GM18868 (cell line): ENCODE data around the gene PSMD2.
"Not testable (repeated sequence)": the region's sequence is repeated elsewhere in the genome, so short reads cannot be mapped to it uniquely, and the experiment has no call there.

Experiments used
- ATAC-seq: cut with Tn5 transposase; IDR thresholded peaks from one replicate; pipeline ENCODE4 v1.9.1; 2021; ENCODE audit warnings: mild to moderate bottlenecking, moderate library complexity; ENCODE audit not compliant: unreplicated experiment

PSMD2 gene

GRCh38 chr3:184337981-184338380 lies 38.9 kb downstream of the PSMD2 start:
- no peak for ATAC-seq

GRCh38 chr3:184338511-184338945 lies 39.5 kb downstream of the PSMD2 start:
- no peak for ATAC-seq

DNA sequence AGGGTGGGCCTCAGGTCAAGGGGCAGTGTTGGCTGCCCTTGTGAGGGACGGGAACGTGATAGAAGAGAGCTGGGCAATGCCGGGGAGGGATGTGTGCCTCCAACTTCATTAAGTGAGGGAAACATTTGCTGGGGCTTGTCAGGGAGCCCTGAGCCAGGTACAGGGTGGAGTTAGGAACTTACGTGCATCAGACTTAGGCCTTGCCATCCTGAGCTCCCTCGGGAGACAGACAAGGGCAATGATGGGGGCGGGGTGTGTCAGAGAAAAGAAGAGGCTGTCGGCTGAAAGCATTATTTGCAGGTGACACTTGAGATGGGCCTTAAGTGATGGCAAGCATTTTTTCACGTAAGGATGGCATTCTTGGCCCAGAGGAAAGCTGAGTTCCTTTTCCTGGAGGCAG lies 40.0 kb downstream of the PSMD2 start:
- ATAC-seq: no peak

DNA sequence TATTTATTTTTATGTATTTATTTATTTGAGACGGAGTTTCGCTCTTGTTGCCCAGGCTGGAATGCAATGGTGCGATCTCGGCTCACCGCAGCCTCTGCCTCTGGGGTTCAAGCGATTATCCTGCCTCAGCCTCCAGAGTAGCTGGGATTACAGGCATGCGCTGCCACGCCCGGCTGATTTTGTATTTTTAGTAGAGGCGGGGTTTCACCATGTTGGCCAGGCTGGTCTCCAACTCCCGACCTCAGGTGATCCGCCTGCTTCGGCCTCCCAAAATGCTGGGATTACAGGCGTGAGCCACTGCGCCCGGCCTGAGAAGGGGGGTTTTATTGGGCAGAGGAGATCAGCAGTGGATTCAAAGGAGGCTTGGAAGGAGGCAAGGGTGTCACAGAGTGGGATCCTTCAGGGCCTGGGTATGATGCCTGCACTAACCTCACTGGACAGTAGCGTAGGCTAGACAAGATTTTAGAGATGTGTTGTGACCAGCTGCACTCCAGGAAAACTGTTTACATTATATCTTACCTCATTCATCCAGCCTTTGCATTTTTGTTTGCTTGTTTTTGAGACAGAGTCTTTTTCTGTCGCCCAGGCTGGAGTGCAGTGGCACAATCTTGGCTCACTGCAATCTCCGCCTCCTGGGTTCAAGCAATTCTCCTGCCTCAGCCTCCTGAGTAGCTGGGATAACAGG lies 40.6 kb downstream of the PSMD2 start:
- not testable (repeated sequence) for ATAC-seq

GRCh38 chr3:184341925-184342324 lies 42.9 kb downstream of the PSMD2 start:
- ATAC-seq: no peak

GRCh38 chr3:184343200-184343876 lies 44.3 kb downstream of the PSMD2 start:
- no peak for ATAC-seq

GRCh38 chr3:184344579-184345316 lies 45.7 kb downstream of the PSMD2 start:
- no peak for ATAC-seq

GRCh38 chr3:184345317-184346144 lies 46.5 kb downstream of the PSMD2 start:
- ATAC-seq: peak; percentile 68

DNA sequence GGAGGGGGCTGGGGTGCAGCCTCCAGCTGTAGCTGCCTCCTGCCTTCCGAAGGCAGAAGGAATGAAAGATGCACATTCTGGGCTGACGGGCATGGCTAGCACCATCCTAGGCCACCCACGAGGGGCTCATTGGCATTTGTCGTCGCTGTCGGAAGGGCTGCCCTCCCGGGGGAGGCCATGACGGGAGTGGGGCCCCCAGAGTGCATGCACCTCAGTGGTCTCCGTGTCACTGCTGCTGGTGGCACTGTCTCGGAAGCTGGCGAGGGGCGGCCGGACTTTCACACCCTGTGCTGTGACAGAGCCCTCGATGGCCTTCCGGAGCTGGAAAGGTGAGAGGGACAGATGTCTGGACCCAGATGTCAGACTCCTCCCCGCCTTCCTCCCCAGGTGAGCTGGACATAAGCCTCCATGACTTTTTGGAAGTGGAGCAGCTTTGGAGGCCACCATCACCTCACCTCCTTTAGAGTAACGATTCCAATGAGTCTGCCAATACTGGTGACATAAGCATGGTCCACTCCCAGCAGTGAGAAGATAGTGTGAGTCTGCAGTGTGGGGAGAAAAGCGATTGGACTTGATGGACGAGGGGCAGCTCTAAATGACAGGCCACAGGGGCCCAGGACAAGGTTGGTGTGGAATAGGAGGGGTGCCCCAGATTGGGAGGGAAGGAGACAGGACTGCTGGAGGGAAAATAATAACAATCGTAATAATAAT lies 47.6 kb downstream of the PSMD2 start:
- no peak for ATAC-seq

GRCh38 chr3:184347321-184348056 lies 48.4 kb downstream of the PSMD2 start:
- ATAC-seq: no peak

DNA sequence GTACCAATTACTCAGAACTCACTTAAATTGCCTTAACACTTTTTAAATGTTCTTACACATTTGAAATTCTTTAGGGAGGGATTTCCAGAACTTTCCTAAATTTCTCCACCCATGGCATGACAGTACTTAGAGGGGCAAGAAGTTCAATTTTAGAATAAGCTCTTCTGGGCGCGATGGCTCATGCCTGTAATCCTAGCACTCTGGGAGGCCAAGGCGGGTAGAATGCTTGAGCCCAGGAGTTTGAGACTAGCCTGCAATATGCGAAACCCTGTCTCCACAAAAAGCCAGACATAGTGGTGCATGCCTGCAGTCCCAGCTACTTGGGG lies 49.0 kb downstream of the PSMD2 start:
- ATAC-seq: no peak

- no peak for ATAC-seq
Observed at GRCh38 chr3:184349563-184350470, 50.8 kb downstream of the PSMD2 start.

DNA sequence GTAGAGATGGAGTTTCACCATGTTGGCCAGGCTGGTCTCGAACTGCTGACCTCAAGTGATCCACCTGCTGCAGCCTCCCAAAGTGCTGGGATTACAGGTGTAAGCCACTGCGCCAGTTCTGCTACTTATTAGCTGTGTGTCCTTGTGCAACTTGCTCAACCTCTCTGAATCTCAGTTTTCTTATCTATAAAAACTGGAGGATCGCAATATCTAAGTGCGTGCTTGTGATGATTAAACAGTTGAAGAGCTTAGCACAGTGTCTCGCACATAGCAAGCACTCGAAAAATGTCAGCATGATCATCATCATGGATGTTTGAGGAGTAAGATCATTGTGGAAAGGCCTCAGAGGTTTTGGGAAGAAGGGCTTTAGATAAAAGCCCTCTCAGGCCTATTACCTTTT lies 51.6 kb downstream of the PSMD2 start:
- ATAC-seq: no peak

GRCh38 chr3:184351511-184352148 lies 52.6 kb downstream of the PSMD2 start:
- no peak for ATAC-seq

DNA sequence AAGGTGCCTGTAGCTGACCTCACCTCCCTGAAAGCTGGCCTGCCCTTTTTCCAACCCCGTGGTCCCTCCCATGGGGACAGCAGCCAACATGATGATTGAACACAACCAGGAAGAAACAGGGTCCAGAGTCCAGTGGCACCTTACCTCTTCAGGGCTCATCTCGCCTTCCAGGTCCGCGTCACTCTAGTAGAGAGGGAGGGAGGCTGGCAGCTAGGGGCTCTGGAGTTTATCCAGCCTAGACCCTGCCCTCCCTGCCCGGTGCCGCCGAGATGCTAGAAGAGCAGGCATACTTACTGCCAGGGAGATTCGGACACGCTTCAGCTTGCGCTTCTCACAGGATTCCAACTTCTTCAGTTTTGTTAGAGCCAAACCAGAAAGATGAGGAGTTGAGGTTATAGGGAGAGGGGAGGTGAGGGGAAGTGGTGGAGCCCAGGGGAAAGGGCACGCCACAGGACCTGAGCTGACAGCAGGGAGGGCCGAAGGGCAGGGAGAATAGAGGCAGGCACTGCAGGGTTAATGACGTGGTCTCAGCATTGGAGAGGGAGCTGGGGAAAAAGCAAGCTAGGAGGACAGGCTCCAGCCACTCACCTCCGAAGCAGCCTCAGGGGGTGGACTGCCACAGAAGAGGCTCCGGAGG lies 53.2 kb downstream of the PSMD2 start:
- no peak for ATAC-seq

- ATAC-seq: no peak
Observed at GRCh38 chr3:184352897-184353545, 54.0 kb downstream of the PSMD2 start.

DNA sequence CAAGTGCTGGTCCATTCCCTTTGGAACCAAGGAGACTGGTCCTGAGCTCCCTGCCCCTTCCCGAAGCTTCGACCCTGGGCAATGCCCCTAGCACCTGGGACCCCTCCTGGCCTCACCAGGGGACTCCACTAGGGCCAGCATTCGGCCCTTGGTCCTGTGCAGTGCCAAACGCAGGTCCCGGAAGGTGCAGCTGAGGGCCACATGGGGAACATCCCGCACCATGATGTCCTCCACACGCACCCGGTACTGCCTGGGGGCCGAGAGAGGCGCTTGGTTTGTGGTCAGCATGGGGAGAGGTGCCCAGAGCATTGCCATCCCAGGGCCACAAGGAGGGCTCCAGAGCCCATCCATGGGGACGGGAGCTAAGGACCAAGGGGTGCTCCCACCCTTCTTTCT lies 54.5 kb downstream of the PSMD2 start:
- no peak for ATAC-seq
